Retina (tissue), 1 donor: ENCODE measurements around the gene NR2E1.

ENCODE experiments used
- DNase-seq: peaks from one replicate; pipeline ENCODE4 v3.0.0-alpha.2; 2016

NR2E1 gene

GRCh38 chr6:108171918-108172516, 6.2 kb downstream of the NR2E1 start:
- no peak for DNase-seq

DNA sequence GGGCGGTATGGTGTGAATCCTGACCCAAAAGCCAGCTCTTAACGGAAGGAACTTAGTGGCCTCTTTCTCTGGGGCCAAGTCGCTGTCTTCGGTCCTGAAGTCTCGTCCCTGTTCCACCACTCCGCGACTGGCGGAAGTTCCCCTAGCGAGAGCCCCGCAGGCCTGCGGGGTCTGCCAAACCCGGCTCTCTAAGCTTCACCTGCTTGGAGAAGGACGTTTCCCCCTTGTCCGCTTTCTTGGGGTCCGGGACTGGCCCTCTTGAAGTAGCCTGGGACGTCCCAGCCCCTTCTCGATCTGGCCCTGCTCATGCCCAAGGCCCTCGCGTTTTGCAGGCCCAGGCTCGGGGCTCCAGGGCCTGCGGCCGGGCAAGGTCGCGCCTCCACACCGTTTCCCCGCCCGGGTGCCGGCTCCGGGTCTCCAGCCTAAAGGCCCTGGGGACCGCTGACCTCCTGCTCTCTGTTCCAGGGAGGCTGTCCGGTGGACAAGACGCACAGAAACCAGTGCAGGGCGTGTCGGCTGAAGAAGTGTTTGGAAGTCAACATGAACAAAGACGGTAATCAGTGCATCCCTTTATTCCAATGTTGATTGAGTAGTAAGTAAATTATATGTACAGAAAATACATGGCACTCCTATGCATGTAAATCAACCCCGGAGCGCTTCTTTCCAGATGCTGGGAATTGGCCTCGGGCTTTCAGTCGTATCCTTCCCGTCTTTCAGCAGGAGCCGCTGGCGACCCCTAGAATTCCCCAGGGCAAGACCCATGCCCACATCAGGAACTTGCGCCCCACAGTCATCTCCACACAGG, 8.8 kb downstream of the NR2E1 start:
- no peak for DNase-seq

DNA sequence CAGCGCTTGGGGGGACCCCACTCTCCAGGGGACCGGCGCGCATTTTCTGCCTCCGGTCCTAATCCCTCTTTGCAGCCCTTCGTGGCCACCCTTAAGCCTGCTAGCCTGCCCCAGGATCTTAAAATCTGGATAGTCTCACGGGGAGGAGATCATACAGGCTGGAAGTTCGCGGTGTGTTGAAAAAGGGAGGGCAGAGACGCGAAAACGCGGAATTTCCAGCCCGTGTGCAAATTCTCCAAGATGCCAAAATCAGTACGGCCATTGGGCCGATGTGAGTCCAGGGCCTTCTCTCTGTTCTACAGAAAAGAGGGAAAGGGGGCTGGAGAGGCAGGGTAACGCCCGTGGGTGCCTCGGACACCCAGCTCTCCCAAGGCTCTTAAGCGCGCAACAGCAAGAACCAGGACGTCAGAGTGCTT, 9.4 kb downstream of the NR2E1 start:
- no peak for DNase-seq

- DNase-seq, result no peak
Observed at GRCh38 chr6:108175592-108176279, 9.9 kb downstream of the NR2E1 start.

DNA sequence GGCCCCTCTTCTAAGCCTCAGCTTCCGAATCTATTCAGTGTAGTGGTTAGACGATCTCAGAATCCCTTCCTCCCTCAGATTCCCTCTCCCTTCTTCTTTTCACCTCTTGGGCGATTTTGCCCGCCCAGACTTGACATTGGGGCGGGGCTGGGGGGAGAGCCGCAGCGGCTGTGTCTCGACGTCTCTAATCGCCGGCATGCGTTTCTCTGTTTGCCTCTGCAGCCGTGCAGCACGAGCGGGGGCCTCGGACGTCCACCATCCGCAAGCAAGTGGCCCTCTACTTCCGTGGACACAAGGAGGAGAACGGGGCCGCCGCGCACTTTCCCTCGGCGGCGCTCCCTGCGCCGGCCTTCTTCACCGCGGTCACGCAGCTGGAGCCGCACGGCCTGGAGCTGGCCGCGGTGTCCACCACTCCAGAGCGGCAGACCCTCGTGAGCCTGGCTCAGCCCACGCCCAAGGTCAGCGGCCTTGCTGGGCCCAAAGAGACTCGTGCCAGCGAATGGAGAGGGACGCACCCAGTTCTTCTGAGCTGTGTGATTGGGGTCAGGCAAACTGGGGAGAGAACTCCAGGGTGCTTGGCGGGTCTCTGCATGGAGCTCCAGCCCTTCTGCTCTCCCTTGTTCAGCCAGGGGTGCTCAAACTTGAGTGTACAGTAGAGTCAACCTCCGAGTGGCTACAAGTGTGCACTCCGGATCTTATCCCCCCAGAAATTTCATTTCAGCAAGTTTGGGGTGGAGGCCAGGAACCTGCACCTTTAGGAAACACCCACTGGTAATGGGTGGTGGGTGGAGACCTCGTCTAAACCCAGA, 10.7 kb downstream of the NR2E1 start:
- no peak for DNase-seq

DNA sequence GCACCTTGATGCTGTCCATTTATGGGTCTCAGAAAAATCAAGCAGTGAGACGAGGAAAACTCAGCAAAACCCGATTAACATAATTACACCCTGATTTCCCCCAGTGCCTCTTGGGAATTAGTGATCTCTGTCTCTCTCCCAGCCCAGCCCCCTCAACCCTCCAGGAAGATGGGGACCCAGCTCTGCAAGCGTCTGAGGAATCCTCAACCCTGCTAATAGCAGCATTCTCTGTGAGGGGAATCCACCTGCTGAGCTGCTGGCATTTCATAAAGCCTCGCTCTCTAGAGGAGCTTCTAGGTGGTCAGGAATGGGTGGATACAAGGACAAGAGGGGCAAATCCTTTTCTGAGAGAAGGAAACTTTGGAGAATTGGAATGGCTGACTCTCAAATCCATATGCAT, 13.9 kb downstream of the NR2E1 start:
- no peak for DNase-seq

GRCh38 chr6:108180266-108180665, 14.4 kb downstream of the NR2E1 start:
- no peak for DNase-seq

DNA sequence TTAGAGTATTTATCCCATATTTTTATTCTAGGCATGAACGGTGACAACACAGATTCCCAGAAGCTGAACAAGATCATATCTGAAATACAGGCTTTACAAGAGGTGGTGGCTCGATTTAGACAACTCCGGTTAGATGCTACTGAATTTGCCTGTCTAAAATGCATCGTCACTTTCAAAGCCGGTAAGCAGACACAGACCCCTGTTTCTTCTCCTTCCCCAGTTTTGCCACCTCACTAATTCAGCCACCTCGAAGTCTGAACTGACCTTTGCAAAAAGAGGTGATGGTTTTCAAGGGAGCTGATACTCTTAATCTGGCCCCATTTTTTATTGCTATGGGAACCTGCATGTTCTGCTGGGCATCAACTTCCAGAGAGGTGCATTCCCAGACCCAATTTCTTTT, 15.0 kb downstream of the NR2E1 start:
- DNase-seq, result no peak

- no peak for DNase-seq
Observed at GRCh38 chr6:108186226-108186625, 20.4 kb downstream of the NR2E1 start.

DNA sequence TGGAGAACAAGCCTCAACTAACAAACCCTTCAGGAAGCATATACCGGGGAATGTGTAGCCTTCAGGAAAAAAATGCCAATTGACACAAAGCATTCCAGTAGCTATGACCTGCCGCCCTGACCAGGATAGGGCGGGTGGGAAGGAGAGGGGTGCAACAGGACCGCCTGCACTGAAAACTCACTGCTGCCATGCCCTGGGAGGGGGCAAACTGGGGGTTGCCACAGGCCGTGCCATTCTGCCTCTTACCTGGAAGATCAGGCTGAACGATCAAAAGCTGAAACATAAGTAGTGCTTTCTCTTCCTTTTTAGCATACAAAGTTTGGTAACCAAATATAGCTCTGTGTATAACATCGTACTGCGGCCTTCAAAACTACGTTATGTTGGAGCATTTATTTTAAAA, 21.7 kb downstream of the NR2E1 start:
- DNase-seq, result no peak

- DNase-seq, result no peak
Observed at GRCh38 chr6:108193131-108193530, 27.3 kb downstream of the NR2E1 start.

GRCh38 chr6:108193835-108194234, 28.0 kb downstream of the NR2E1 start:
- DNase-seq, result no peak

DNA sequence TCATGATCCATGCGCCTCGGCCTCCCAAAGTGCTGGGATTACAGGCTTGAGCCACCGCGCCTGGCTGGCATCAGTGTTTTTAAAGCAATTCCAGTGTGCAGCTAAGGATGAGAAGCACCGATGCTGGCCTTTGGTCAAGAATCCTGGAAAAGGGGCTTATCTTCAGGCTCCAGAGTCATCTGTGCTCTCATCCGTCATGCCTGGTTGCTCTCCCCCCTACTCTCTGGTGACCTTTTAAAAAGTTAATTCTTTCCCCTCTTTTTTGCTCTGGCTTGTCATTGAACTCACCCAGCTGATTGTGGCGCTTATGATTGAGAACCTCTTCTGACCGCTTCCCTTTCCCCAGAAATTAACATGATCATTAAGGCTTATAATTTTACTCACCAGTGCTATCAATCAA, 28.7 kb downstream of the NR2E1 start:
- no peak for DNase-seq

GRCh38 chr6:108195209-108195608, 29.4 kb downstream of the NR2E1 start:
- DNase-seq, result no peak

GRCh38 chr6:108198761-108199498, 33.1 kb downstream of the NR2E1 start:
- no peak for DNase-seq

- DNase-seq, result no peak
Observed at GRCh38 chr6:108200186-108200585, 34.4 kb downstream of the NR2E1 start.

DNA sequence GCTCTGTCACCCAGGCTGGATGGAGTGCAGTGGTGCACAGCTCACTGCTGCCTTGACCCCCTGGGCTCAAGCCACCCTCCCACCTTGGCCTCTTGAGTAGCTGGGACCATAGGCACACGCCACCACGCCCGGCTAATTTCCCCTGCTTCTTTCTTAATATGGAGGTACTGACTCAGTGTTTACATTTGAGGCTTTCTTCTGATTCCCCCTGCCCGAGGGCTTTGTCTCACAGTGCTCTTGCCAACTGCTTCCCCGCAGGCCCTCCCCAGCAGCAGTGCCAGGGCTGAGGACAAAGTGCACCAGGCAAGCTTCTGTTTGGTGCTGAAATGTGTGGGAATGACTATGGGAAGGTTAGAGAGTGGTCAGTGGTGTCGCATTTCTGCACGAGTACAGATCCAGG, 34.8 kb downstream of the NR2E1 start:
- DNase-seq, result no peak

DNA sequence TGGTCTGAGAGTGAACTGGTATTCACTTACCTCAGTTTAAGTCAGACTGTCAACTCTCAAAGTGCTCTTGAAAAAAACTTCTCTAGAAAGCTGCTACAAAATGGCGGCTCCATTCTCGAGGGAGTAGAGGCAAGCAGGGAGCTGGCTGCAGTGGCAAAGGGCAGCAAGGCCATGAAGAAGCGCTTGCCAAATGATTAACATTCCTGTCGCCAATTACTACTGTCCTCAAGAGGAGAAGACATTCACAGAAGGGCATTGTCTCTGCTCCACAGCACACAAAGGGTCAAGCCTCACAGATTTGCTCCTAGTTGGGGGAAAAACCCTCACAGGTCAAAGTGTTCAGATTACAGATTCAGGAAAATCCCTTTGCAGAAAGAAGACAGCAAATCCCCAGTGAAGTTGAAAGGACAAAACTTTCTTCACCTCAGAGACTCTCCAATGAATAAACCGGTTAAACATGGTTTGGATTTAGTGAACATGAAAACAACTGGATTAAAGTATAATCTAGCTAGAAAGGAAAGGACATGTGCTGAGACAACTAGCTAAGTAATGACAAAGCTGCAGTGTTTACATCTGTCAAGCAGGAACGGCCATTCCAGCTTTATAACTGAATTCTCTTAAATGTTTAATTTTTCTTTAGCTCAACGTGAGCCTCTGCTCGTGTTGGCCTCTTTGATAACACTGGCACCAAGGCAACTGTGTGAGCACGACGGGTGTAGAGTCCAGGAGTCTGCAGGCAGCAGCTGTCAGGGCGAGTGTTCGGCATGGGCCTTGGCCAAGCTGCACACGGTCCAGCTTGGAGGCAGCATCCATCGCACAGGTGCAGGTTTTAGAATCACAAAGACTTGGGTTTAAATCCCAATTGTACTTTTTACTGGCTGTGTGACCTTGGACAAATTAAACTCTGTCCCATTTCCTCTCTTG, 37.6 kb downstream of the NR2E1 start:
- DNase-seq, result peak; percentile 29

GRCh38 chr6:108207013-108207412, 41.2 kb downstream of the NR2E1 start:
- DNase-seq, result no peak

DNA sequence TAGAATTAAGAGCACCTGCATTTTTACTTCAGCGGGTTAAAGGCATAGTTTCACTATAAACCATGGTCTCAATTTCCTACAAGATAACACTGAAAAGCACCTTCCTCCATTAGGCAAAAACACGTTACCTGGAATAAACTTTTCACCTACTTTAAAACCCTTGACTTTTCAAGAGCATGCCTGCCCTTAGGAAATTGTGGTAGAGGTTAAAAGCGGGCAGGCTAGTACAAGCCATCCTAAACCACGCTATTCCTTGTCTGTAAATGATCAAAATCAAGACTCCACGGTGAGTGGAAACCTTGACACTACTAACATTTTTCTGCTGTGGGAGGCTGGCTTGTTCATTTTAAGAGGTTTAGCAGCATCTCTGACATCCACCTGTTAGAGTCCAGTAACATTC, 43.9 kb downstream of the NR2E1 start:
- no peak for DNase-seq

GRCh38 chr6:108210556-108210955, 44.7 kb downstream of the NR2E1 start:
- DNase-seq, result no peak
